Neural cell (in vitro differentiated cells): Measurements from ENCODE around the gene RAP1GDS1. TPM values are rescaled to one million over a fixed set of nuclear protein-coding genes. Genes with fewer than 3 reads are reported as not detected.

Experiments used
- H2AFZ ChIP-seq: fragments of 200-600, 300-800 bp; sonication (generic), shearing (Covaris generic); 2 replicates; pipeline ENCODE4 v1.6.0; 2014; ENCODE audit warnings: low read depth, mild to moderate bottlenecking, antibody characterized with exemption, low read length, moderate library complexity
- H3F3A ChIP-seq: fragments of 200-600 bp; shearing (Covaris generic); 2 replicates; pipeline ENCODE4 v1.6.1; 2016; ENCODE audit warnings: mild to moderate bottlenecking, moderate library complexity, mixed read lengths, antibody characterized with exemption, low read length; ENCODE audit not compliant: insufficient read depth, poor library complexity, severe bottlenecking
- H3K27ac ChIP-seq: fragments of 200-600, 300-800 bp; sonication (generic), shearing (Covaris generic); 2 replicates; pipeline ENCODE4 v1.5.1; 2014; ENCODE audit warnings: mild to moderate bottlenecking, low read length, moderate library complexity
- H3K27me3 ChIP-seq: fragments of 300-800, 200-600 bp; sonication (generic), shearing (Covaris generic); 2 replicates; pipeline ENCODE4 v1.6.0; 2014; ENCODE audit warnings: mild to moderate bottlenecking, low read depth, low read length, moderate library complexity; ENCODE audit not compliant: insufficient read depth
- H3K36me3 ChIP-seq: fragments of 300-800, 200-600 bp; sonication (generic), shearing (Covaris generic); 2 replicates; pipeline ENCODE4 v1.5.1; 2014; ENCODE audit warnings: mild to moderate bottlenecking, antibody characterized with exemption, low read length, moderate library complexity; ENCODE audit not compliant: insufficient read depth
- H3K4me2 ChIP-seq: fragments of 300-800, 200-600 bp; sonication (generic), shearing (Covaris generic); 2 replicates; pipeline ENCODE4 v1.6.0; 2014; ENCODE audit warnings: mild to moderate bottlenecking, low read length
- H3K4me3 ChIP-seq: fragments of 300-800, 200-600 bp; sonication (generic), shearing (Covaris generic); 2 replicates; pipeline ENCODE4 v1.5.1; 2014; ENCODE audit warnings: mild to moderate bottlenecking, low read length, moderate library complexity
- H3K79me2 ChIP-seq: fragments of 200-600 bp; shearing (Covaris generic); replicated peaks from 2 replicates; pipeline ENCODE4 v1.6.0; 2014; ENCODE audit warnings: mild to moderate bottlenecking, low read length, moderate library complexity; ENCODE audit not compliant: insufficient read depth
- H3K9ac ChIP-seq: fragments of 300-800, 200-600 bp; sonication (generic), shearing (Covaris generic); 2 replicates; pipeline ENCODE4 v1.6.1; 2016; ENCODE audit warnings: mild to moderate bottlenecking, low read length, mixed read lengths
- H3K9me2 ChIP-seq: fragments of 200-600 bp; shearing (Covaris generic); 2 replicates; pipeline ENCODE4 v1.6.1; 2016; ENCODE audit warnings: mild to moderate bottlenecking, low read length, mixed read lengths; ENCODE audit not compliant: insufficient read depth
- H3K9me3 ChIP-seq: fragments of 200-600, 300-800 bp; sonication (generic), shearing (Covaris generic); 2 replicates; pipeline ENCODE4 v1.6.1; 2016; ENCODE audit warnings: mild to moderate bottlenecking, mixed run types, low read length, moderate library complexity, mixed read lengths
- H4K20me1 ChIP-seq: fragments of 200-600 bp; shearing (Covaris generic); 2 replicates; pipeline ENCODE4 v1.6.1; 2016; ENCODE audit warnings: mild to moderate bottlenecking, mixed run types; ENCODE audit not compliant: insufficient read depth
- EP300 ChIP-seq: fragments of 450-650 bp; conservative IDR thresholded peaks from 2 replicates; pipeline ENCODE4 v1.6.1; 2014; ENCODE audit warnings: antibody characterized with exemption, mild to moderate bottlenecking, moderate library complexity; ENCODE audit not compliant: poor library complexity, severe bottlenecking
- EZH2 ChIP-seq: fragments of 200-600, 300-800 bp; shearing (Covaris generic), sonication (generic); IDR thresholded peaks from 2 replicates; pipeline ENCODE4 v1.6.1; 2014; ENCODE audit warnings: antibody characterized with exemption, low read length, borderline replicate concordance, mild to moderate bottlenecking; ENCODE audit not compliant: insufficient read depth, poor library complexity, severe bottlenecking
- MXI1 ChIP-seq: fragments of 450-650 bp; conservative IDR thresholded peaks from 2 replicates; pipeline ENCODE4 v1.6.1; 2014; ENCODE audit warnings: antibody characterized with exemption, mild to moderate bottlenecking; ENCODE audit not compliant: poor library complexity, severe bottlenecking
- POLR2AphosphoS5 ChIP-seq: IDR thresholded peaks from 2 replicates; pipeline ENCODE4 v1.6.1; 2012
- RAD21 ChIP-seq: fragments of 450-650 bp; conservative IDR thresholded peaks from 2 replicates; pipeline ENCODE4 v1.6.1; 2014; ENCODE audit warnings: antibody characterized with exemption, mild to moderate bottlenecking, moderate library complexity
- SMC3 ChIP-seq: fragments of 450-650 bp; conservative IDR thresholded peaks from 2 replicates; pipeline ENCODE4 v1.6.1; 2014; ENCODE audit warnings: antibody characterized with exemption, mild to moderate bottlenecking, moderate library complexity; ENCODE audit not compliant: poor library complexity
- TAF1 ChIP-seq: IDR thresholded peaks from 2 replicates; pipeline ENCODE4 v1.6.1; 2012; ENCODE audit warnings: low read depth
- polyA plus RNA-seq: library from polyadenylated mRNA; depleted of rRNA; stranded (reverse); fragments of >200 nt; gene quantifications from 2 replicates; pipeline ENCODE4 v1.2.3, GENCODE V29; 2014
- TF ChIP-seq, protein P1 (sequence below): fragments of 450-650 bp; IDR thresholded peaks from 2 replicates; pipeline ENCODE4 v1.5.1; 2014; ENCODE audit warnings: antibody characterized with exemption, mild to moderate bottlenecking, moderate library complexity; ENCODE audit not compliant: poor library complexity, severe bottlenecking
- TF ChIP-seq, protein P2 (sequence below): IDR thresholded peaks from 2 replicates; pipeline ENCODE4 v1.6.1; 2012; ENCODE audit warnings: borderline replicate concordance

The RAP1GDS1 gene
- polyA plus RNA-seq, 1 donor from 2014 or later: 41.1 TPM

DNA sequence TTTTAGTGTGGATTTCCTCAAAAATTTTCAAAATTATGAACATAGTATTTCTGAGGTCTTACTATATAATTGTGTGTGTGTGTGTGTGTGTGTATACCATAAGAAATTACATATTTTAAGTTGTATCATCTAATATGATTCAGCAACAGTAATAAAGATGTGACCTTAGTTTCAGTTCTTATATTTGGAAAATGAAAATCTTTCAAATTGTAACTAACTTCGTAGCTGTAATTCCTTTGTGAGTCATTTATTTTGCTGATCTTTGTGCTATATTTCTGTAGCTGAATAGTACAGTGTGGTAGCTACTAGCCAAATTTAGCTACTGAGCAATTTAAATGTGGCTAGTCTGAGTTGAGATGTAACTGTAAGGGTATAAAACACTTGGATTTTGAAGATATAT lies 116.4 kb downstream of the RAP1GDS1 start:
- Histone ChIP-seq H2AFZ (no peak overlapping the region), H3K36me3 (no peaks in the 10 kb centered on the region), H3K9me3 (no peaks in the 10 kb centered on the region), H4K20me1 (no peaks in the 10 kb centered on the region), H3K4me2 (no peak overlapping the region), H3K27me3 (no peaks in the 10 kb centered on the region), H3K4me3 (no peak overlapping the region), H3K79me2 (no peaks in the 10 kb centered on the region), H3K9me2 (no peaks in the 10 kb centered on the region), H3K27ac (no peak overlapping the region), H3K9ac (no peak overlapping the region), H3F3A (no peaks in the 10 kb centered on the region)
- TF ChIP-seq, protein P1, sequence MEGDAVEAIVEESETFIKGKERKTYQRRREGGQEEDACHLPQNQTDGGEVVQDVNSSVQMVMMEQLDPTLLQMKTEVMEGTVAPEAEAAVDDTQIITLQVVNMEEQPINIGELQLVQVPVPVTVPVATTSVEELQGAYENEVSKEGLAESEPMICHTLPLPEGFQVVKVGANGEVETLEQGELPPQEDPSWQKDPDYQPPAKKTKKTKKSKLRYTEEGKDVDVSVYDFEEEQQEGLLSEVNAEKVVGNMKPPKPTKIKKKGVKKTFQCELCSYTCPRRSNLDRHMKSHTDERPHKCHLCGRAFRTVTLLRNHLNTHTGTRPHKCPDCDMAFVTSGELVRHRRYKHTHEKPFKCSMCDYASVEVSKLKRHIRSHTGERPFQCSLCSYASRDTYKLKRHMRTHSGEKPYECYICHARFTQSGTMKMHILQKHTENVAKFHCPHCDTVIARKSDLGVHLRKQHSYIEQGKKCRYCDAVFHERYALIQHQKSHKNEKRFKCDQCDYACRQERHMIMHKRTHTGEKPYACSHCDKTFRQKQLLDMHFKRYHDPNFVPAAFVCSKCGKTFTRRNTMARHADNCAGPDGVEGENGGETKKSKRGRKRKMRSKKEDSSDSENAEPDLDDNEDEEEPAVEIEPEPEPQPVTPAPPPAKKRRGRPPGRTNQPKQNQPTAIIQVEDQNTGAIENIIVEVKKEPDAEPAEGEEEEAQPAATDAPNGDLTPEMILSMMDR: no peak
- TF ChIP-seq EZH2 (no peak), TAF1 (no peak), MXI1 (no peak), RAD21 (no peak), POLR2AphosphoS5 (no peak), SMC3 (no peak), EP300 (no peak)
- TF ChIP-seq, protein P2, sequence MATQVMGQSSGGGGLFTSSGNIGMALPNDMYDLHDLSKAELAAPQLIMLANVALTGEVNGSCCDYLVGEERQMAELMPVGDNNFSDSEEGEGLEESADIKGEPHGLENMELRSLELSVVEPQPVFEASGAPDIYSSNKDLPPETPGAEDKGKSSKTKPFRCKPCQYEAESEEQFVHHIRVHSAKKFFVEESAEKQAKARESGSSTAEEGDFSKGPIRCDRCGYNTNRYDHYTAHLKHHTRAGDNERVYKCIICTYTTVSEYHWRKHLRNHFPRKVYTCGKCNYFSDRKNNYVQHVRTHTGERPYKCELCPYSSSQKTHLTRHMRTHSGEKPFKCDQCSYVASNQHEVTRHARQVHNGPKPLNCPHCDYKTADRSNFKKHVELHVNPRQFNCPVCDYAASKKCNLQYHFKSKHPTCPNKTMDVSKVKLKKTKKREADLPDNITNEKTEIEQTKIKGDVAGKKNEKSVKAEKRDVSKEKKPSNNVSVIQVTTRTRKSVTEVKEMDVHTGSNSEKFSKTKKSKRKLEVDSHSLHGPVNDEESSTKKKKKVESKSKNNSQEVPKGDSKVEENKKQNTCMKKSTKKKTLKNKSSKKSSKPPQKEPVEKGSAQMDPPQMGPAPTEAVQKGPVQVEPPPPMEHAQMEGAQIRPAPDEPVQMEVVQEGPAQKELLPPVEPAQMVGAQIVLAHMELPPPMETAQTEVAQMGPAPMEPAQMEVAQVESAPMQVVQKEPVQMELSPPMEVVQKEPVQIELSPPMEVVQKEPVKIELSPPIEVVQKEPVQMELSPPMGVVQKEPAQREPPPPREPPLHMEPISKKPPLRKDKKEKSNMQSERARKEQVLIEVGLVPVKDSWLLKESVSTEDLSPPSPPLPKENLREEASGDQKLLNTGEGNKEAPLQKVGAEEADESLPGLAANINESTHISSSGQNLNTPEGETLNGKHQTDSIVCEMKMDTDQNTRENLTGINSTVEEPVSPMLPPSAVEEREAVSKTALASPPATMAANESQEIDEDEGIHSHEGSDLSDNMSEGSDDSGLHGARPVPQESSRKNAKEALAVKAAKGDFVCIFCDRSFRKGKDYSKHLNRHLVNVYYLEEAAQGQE: no peak

DNA sequence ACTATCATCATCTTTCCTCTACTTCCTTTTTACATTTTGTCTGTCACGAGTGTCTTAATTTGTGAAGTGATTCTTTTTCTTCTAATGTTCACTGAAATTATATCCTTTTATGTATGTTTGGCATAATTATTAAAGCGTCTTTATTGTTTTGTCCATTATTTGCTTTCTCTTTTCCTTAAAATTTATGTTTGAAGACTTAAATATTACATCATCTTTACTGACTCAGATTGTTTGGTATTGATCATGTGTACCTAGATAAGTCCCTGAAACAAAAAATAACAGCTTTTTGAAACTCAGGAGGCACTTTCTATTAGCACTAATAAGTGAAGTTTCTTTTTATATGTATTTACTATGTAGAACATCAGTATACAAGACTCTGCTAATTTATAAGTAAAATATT lies 120.1 kb downstream of the RAP1GDS1 start:
- Histone ChIP-seq H3K9ac (no peak overlapping the region), H3K4me2 (no peak overlapping the region), H3K9me2 (no peaks in the 10 kb centered on the region), H3K9me3 (no peaks in the 10 kb centered on the region), H3K79me2 (no peaks in the 10 kb centered on the region), H3F3A (no peaks in the 10 kb centered on the region), H3K36me3 (no peaks in the 10 kb centered on the region), H4K20me1 (no peaks in the 10 kb centered on the region), H3K27me3 (no peaks in the 10 kb centered on the region), H3K27ac (no peak overlapping the region), H3K4me3 (no peak overlapping the region), H2AFZ (no peak overlapping the region)
- TF ChIP-seq EZH2: no peak
- no peak for TF ChIP-seq MXI1
- TF ChIP-seq RAD21: no peak
- TF ChIP-seq, protein P1: no peak
- no peak for TF ChIP-seq SMC3
- TF ChIP-seq POLR2AphosphoS5: no peak
- TF ChIP-seq, protein P2: no peak
- TF ChIP-seq EP300: no peak
- no peak for TF ChIP-seq TAF1
